Spleen (tissue), 7 donors: ENCODE data around the gene SNAP47.

Experiments used
- POLR2A ChIP-seq, 3 donors: fragments of 450-650 bp; IDR thresholded peaks; one replicate each; pipeline ENCODE4 v1.5.1; 2017; ENCODE audit warnings: antibody characterized with exemption in 3 of 3, mild to moderate bottlenecking in 1 of 3
- TF ChIP-seq, protein P1 (sequence below), 11 experiments: fragments of 200-600 bp in 7 of 11; fragments of 450-650 bp in 4 of 11; sonication (generic) in 4 of 11; IDR thresholded peaks in 8 of 11; conservative IDR thresholded peaks in 3 of 11; 1 replicate in 7 of 11; 2 replicates in 4 of 11; pipeline versions ENCODE4 v1.4.0 to v1.8.0; 2016 to 2021; ENCODE audit warnings: antibody characterized with exemption in 11 of 11, inconsistent platforms in 4 of 11, mild to moderate bottlenecking in 1 of 11
- donor health status: DM: no; HTN: no; CAD: no; lungs with moderate emphysema.
- donor health status: DM: no; HTN: no; CAD: no.
- donor health status: DM: no; HTN: no; CAD: no.

DNA sequence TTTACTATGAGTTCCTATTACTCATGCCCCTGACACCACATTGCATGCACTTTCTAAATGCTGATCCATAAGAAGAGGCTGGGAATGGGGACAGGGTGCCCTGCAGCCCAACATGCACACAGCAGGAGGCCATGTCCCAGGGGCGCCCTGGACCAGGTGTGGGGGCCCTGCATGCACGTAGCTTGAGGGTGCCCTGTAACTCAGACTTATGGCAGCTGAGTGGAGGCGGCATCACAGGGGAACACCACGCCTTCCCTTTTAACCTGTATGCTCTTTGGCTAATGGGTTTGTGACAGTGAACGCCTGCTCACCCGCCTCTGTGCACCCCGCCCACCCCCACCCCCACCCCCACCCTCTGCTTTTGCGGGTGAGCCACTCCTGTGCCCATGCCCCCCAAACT is 36.1 kb downstream of the SNAP47 start:
- no peak for TF ChIP-seq POLR2A (IDR thresholded peaks at IDR 0.05)
- TF ChIP-seq, protein P1, sequence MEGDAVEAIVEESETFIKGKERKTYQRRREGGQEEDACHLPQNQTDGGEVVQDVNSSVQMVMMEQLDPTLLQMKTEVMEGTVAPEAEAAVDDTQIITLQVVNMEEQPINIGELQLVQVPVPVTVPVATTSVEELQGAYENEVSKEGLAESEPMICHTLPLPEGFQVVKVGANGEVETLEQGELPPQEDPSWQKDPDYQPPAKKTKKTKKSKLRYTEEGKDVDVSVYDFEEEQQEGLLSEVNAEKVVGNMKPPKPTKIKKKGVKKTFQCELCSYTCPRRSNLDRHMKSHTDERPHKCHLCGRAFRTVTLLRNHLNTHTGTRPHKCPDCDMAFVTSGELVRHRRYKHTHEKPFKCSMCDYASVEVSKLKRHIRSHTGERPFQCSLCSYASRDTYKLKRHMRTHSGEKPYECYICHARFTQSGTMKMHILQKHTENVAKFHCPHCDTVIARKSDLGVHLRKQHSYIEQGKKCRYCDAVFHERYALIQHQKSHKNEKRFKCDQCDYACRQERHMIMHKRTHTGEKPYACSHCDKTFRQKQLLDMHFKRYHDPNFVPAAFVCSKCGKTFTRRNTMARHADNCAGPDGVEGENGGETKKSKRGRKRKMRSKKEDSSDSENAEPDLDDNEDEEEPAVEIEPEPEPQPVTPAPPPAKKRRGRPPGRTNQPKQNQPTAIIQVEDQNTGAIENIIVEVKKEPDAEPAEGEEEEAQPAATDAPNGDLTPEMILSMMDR (IDR thresholded peaks at IDR 0.05 in 8 of 11, conservative IDR thresholded peaks at IDR 0.05 in 3 of 11) = no peak
